PFSK-1 (cell line): ENCODE measurements around the gene TANGO2.

ENCODE experiments used
- FOXP2 ChIP-seq: optimal IDR thresholded peaks from 2 replicates; pipeline ENCODE3; 2011; ENCODE audit warnings: borderline replicate concordance, control low read depth, inconsistent platforms; ENCODE audit not compliant: insufficient read depth; ENCODE audit errors: extremely low read length, extremely low read depth
- POLR2AphosphoS5 ChIP-seq: IDR thresholded peaks from 2 replicates; pipeline ENCODE4 v1.6.1; 2012; ENCODE audit warnings: low read depth, mild to moderate bottlenecking, control low read depth, low read length, moderate library complexity
- SIN3A ChIP-seq: IDR thresholded peaks from 2 replicates; pipeline ENCODE4 v1.6.1; 2012; ENCODE audit warnings: mild to moderate bottlenecking, low read length, moderate library complexity, borderline replicate concordance; ENCODE audit not compliant: insufficient read depth
- TAF1 ChIP-seq: IDR thresholded peaks from 2 replicates; pipeline ENCODE4 v1.6.1; 2012; ENCODE audit warnings: low read length, control low read depth, borderline replicate concordance; ENCODE audit not compliant: insufficient read depth
- TF ChIP-seq, protein P1 (sequence below), 2 experiments: IDR thresholded peaks; 2 replicates each; pipeline versions ENCODE4 v1.6.1 to v1.8.0; 2011 to 2012; ENCODE audit warnings: low read depth in 2 of 2, low read length in 2 of 2, control low read depth in 1 of 2, inconsistent platforms in 1 of 2, mild to moderate bottlenecking in 1 of 2, moderate library complexity in 1 of 2; ENCODE audit not compliant: insufficient read depth in 1 of 2

The TANGO2 gene

GRCh38 chr22:20056696-20057386 is 35.9 kb downstream of the TANGO2 start:
- TF ChIP-seq TAF1: no peak
- no peak for TF ChIP-seq POLR2AphosphoS5
- TF ChIP-seq FOXP2: no peak
- TF ChIP-seq, protein P1, sequence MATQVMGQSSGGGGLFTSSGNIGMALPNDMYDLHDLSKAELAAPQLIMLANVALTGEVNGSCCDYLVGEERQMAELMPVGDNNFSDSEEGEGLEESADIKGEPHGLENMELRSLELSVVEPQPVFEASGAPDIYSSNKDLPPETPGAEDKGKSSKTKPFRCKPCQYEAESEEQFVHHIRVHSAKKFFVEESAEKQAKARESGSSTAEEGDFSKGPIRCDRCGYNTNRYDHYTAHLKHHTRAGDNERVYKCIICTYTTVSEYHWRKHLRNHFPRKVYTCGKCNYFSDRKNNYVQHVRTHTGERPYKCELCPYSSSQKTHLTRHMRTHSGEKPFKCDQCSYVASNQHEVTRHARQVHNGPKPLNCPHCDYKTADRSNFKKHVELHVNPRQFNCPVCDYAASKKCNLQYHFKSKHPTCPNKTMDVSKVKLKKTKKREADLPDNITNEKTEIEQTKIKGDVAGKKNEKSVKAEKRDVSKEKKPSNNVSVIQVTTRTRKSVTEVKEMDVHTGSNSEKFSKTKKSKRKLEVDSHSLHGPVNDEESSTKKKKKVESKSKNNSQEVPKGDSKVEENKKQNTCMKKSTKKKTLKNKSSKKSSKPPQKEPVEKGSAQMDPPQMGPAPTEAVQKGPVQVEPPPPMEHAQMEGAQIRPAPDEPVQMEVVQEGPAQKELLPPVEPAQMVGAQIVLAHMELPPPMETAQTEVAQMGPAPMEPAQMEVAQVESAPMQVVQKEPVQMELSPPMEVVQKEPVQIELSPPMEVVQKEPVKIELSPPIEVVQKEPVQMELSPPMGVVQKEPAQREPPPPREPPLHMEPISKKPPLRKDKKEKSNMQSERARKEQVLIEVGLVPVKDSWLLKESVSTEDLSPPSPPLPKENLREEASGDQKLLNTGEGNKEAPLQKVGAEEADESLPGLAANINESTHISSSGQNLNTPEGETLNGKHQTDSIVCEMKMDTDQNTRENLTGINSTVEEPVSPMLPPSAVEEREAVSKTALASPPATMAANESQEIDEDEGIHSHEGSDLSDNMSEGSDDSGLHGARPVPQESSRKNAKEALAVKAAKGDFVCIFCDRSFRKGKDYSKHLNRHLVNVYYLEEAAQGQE (IDR thresholded peaks at IDR 0.05; ENCODE audit: insufficient read depth in 1 of 2, low read depth in 2 of 2, low read length in 2 of 2): no peak
- TF ChIP-seq SIN3A: no peak

DNA sequence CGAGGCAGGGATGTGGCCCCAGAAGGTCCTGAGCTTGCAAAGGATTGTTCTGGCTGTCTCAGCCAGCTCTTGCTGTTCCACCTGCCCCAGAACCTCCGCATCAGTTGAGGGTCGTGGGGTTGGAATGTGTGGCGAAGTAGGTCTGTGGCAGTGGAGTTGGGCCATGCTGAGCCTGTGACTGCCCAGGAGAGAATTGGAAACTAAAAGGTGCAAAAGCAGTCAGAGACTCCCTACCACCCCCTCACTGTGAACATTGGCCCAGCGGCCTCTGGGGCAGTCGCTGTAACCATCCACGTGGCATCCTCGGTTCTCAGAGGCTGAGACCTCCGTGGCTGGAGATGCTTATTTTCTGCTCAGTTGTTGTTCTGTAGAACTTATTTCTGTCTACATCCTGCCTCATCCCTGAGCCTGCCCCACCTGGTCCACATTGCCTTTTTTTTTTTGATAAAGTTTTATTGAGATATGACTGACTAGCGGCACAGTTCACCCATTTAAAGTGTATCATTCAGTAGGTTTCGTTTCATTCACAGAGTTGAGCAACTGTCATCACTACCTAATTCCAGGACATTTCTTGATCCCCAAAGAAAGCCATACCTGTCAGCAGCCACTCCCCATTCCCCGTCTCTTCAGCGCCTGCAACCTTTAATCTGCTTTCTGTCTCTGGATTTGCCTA is 36.8 kb downstream of the TANGO2 start:
- TF ChIP-seq TAF1: no peak
- TF ChIP-seq, protein P1 (IDR thresholded peaks at IDR 0.05; ENCODE audit: insufficient read depth in 1 of 2, low read depth in 2 of 2, low read length in 2 of 2): no peak
- no peak for TF ChIP-seq POLR2AphosphoS5
- no peak for TF ChIP-seq SIN3A
- TF ChIP-seq FOXP2: no peak

DNA sequence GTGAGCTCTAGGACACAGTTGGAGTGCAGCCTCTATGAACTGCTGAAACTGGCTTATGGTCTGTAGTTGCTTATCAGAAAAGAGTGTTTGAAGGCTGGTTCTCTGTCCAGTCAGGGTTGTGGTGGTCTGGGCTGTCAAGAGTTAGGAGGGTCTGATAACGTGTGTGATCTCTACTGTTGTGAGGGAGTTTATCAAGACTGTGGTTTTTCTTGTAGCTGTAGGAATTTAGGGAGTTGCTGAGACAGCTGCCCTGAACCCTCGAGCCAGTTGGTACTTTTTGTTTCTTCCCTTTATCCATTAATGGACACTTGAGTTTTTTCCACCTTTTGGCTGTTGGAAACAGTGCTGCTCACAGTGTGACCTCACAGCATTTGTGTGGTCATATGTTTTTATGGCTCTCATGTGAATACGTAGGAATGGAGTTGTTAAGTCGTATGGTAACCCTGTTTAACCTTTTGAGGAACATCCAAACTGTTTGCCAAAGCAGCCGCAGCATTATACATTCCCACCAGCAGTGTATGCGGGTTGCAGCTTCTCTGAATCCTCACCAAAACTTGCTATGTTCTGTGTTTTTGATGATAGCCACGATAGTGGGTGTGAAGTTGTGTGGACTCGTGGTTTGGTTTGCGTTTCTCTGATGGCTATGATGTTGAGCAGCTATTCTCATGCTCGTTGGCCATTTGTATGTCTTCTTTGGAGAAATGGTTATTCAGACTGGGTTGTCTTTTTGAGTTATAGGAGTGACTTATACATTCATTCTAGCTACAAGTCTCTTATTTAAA is 38.3 kb downstream of the TANGO2 start:
- no peak for TF ChIP-seq TAF1
- TF ChIP-seq POLR2AphosphoS5: no peak
- TF ChIP-seq, protein P1 (IDR thresholded peaks at IDR 0.05; ENCODE audit: insufficient read depth in 1 of 2, low read depth in 2 of 2, low read length in 2 of 2): no peak
- no peak for TF ChIP-seq SIN3A
- no peak for TF ChIP-seq FOXP2

DNA sequence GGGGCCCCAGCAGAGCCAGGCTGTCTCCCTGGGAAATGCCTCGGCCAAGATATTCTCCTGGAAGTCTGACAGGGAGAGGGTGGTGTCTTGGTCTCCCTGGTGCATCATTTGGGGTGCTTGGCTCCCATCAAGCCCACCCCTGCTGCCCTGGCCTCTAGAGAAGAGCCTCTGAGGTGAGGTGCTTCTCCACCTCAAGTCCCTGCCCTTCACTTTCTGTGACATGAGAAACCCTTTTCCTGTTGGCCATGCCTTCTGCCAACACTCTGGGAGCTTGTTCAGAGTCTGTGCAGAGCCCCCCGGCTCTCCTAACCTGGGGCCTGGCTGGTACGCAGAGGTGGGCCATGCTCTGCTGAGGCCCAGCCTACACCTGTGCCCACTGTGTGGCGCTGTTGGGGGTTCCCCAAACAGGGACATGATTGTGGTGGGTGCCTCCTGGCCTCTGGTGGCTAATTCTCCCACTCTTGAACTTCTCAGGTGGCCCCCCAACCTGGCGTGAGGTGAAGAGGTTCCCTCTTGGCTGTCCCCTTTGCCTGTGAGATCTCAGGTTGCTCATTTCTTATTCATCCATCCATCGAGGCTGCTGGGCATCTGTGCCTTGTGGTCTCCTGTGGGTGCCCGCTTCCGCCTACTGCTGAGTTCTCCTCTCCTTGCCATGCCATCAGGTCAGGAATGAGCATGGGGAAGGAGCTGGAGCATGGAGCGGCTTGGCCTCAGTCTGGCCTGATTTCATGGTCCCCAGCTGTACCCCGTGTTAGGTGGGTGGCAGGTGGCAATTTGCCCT is 40.0 kb downstream of the TANGO2 start:
- TF ChIP-seq POLR2AphosphoS5 (no peak), FOXP2 (no peak), SIN3A (no peak), TAF1 (no peak)
- TF ChIP-seq, protein P1 (IDR thresholded peaks at IDR 0.05; ENCODE audit: insufficient read depth in 1 of 2, low read depth in 2 of 2, low read length in 2 of 2): no peak
